Measurements from ENCODE around the gene FAM72D. TPM values are rescaled to one million over a fixed set of nuclear protein-coding genes. Genes with fewer than 3 reads are reported as not detected.
"Not testable (repeated sequence)": the region's sequence is repeated elsewhere in the genome, so short reads cannot be mapped to it uniquely, and the experiment has no call there.

FAM72D gene
- total RNA-seq, 2 experiments from 2014 or later, result not detected

- H3K36me3 Mint-ChIP-seq (ENCODE audit: low read depth); H3K27me3 ChIP-seq (ENCODE audit: control insufficient read depth in 1 of 2, insufficient read depth in 2 of 2, low read length in 2 of 2); H3K4me1 Mint-ChIP-seq (ENCODE audit: low read depth); H3K9me3 Mint-ChIP-seq; H3K9me3 ChIP-seq (ENCODE audit: control insufficient read depth in 1 of 2, insufficient read depth in 1 of 2, low read length in 2 of 2); ATAC-seq (ENCODE audit: poor library complexity); H3K27ac Mint-ChIP-seq; H3K27me3 Mint-ChIP-seq; H3K4me3 Mint-ChIP-seq; POLR2A ChIA-PET; CTCF ChIA-PET; H3K4me1 ChIP-seq (ENCODE audit: insufficient read depth, low read length); intact Hi-C loops (cut with DNase I, micrococcal nuclease); H3K4me3 ChIP-seq (ENCODE audit: low read length); H3K27ac ChIP-seq (ENCODE audit: low read depth in 1 of 2, low read length in 2 of 2); H3K36me3 ChIP-seq (ENCODE audit: insufficient read depth, low read length): not testable (repeated sequence)
- DNase-seq, result peak in 2 of 14 experiments; percentile 0 to 1
Observed at GRCh38 chr1:145128697-145129469, 33.1 kb downstream of the FAM72D start.

DNA sequence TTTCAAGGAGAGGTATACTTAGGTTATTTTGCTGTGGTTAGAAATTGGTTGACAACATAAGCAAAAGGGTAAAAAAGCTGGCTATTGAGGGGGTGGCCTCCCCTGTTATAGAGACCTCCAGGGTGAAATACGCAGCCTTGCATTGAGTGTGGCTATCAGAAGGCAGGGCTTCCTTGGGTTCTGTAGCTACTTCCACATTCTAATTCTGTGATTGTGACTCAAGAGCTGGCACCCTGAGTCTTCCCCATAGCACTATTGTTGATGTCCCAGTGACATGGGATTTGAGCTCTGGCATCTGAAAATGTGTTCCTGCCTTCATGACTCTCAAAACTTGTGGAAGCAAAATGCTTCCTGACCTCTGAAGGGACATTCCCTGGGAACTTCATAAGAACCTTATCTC lies 38.7 kb downstream of the FAM72D start:
- H3K27ac Mint-ChIP-seq; H3K4me3 ChIP-seq (ENCODE audit: low read length); ATAC-seq (ENCODE audit: poor library complexity); H3K9me3 ChIP-seq (ENCODE audit: control insufficient read depth in 1 of 2, insufficient read depth in 1 of 2, low read length in 2 of 2); CTCF ChIA-PET; H3K36me3 Mint-ChIP-seq (ENCODE audit: low read depth); intact Hi-C loops (cut with DNase I, micrococcal nuclease); H3K9me3 Mint-ChIP-seq; H3K4me1 ChIP-seq (ENCODE audit: insufficient read depth, low read length); H3K27ac ChIP-seq (ENCODE audit: low read depth in 1 of 2, low read length in 2 of 2); POLR2A ChIA-PET; H3K27me3 ChIP-seq (ENCODE audit: control insufficient read depth in 1 of 2, insufficient read depth in 2 of 2, low read length in 2 of 2); H3K4me3 Mint-ChIP-seq; H3K4me1 Mint-ChIP-seq (ENCODE audit: low read depth); H3K36me3 ChIP-seq (ENCODE audit: insufficient read depth, low read length); H3K27me3 Mint-ChIP-seq; DNase-seq: not testable (repeated sequence)

DNA sequence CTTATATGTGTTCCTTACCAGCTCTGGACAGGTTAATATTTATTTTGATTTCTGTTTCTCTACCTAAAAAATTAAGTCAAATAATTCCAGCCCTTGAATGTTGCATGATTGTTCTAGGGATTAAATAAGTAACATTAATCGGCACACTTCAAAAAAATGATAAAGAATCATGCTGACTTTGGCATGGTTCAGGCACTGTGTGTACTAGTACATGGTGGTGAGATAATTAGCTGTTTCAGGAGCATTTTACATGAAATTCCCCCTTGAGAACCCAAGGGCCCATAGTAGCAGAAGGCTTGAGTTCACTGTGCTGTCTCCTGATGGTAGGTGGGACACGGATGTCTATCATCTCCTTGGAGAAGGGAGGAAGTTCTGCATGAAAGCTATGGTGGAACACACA lies 44.8 kb downstream of the FAM72D start:
- ATAC-seq (ENCODE audit: poor library complexity); intact Hi-C loops (cut with DNase I, micrococcal nuclease); H3K27me3 ChIP-seq (ENCODE audit: control insufficient read depth in 1 of 2, insufficient read depth in 2 of 2, low read length in 2 of 2); DNase-seq; H3K27ac Mint-ChIP-seq; H3K4me1 Mint-ChIP-seq (ENCODE audit: low read depth); H3K4me1 ChIP-seq (ENCODE audit: insufficient read depth, low read length); H3K27me3 Mint-ChIP-seq; H3K36me3 ChIP-seq (ENCODE audit: insufficient read depth, low read length); H3K9me3 Mint-ChIP-seq; POLR2A ChIA-PET; H3K9me3 ChIP-seq (ENCODE audit: control insufficient read depth in 1 of 2, insufficient read depth in 1 of 2, low read length in 2 of 2); H3K27ac ChIP-seq (ENCODE audit: low read depth in 1 of 2, low read length in 2 of 2); H3K36me3 Mint-ChIP-seq (ENCODE audit: low read depth); H3K4me3 Mint-ChIP-seq; H3K4me3 ChIP-seq (ENCODE audit: low read length); CTCF ChIA-PET: not testable (repeated sequence)

- H3K36me3 Mint-ChIP-seq (ENCODE audit: low read depth); ATAC-seq (ENCODE audit: poor library complexity); H3K9me3 ChIP-seq (ENCODE audit: control insufficient read depth in 1 of 2, insufficient read depth in 1 of 2, low read length in 2 of 2); H3K4me1 ChIP-seq (ENCODE audit: insufficient read depth, low read length); H3K4me3 Mint-ChIP-seq; DNase-seq; H3K27ac Mint-ChIP-seq; H3K27me3 Mint-ChIP-seq; H3K27me3 ChIP-seq (ENCODE audit: control insufficient read depth in 1 of 2, insufficient read depth in 2 of 2, low read length in 2 of 2); CTCF ChIA-PET; H3K27ac ChIP-seq (ENCODE audit: low read depth in 1 of 2, low read length in 2 of 2); intact Hi-C loops (cut with DNase I, micrococcal nuclease); H3K9me3 Mint-ChIP-seq; H3K4me1 Mint-ChIP-seq (ENCODE audit: low read depth); H3K4me3 ChIP-seq (ENCODE audit: low read length); POLR2A ChIA-PET; H3K36me3 ChIP-seq (ENCODE audit: insufficient read depth, low read length): not testable (repeated sequence)
Observed at GRCh38 chr1:145144264-145144913, 48.6 kb downstream of the FAM72D start.

- H3K4me1 Mint-ChIP-seq (ENCODE audit: low read depth); POLR2A ChIA-PET; H3K4me3 Mint-ChIP-seq; H3K36me3 ChIP-seq (ENCODE audit: insufficient read depth, low read length); ATAC-seq (ENCODE audit: poor library complexity); H3K36me3 Mint-ChIP-seq (ENCODE audit: low read depth); H3K27ac Mint-ChIP-seq; H3K27me3 Mint-ChIP-seq; intact Hi-C loops (cut with DNase I, micrococcal nuclease); H3K4me1 ChIP-seq (ENCODE audit: insufficient read depth, low read length); H3K27me3 ChIP-seq (ENCODE audit: control insufficient read depth in 1 of 2, insufficient read depth in 2 of 2, low read length in 2 of 2); CTCF ChIA-PET; DNase-seq; H3K4me3 ChIP-seq (ENCODE audit: low read length); H3K27ac ChIP-seq (ENCODE audit: low read depth in 1 of 2, low read length in 2 of 2); H3K9me3 ChIP-seq (ENCODE audit: control insufficient read depth in 1 of 2, insufficient read depth in 1 of 2, low read length in 2 of 2); H3K9me3 Mint-ChIP-seq: not testable (repeated sequence)
Observed at GRCh38 chr1:145146308-145146707, 50.5 kb downstream of the FAM72D start.

DNA sequence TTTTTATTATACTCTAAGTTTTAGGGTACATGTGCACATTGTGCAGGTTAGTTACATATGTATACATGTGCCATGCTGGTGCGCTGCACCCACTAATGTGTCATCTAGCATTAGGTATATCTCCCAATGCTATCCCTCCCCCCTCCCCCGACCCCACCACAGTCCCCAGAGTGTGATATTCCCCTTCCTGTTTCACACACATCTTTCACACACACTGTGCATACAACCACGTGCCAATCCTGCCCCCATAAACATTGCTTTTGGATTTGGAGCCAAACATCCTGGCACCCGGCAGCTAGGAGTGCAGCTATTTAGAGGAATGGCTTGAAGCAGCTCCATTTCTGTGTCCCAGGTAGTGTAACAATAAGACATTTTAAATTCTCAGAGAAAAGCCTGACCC lies 51.4 kb downstream of the FAM72D start:
- DNase-seq; H3K27ac ChIP-seq (ENCODE audit: low read depth in 1 of 2, low read length in 2 of 2); H3K27me3 ChIP-seq (ENCODE audit: control insufficient read depth in 1 of 2, insufficient read depth in 2 of 2, low read length in 2 of 2); POLR2A ChIA-PET; H3K27me3 Mint-ChIP-seq; CTCF ChIA-PET; H3K36me3 Mint-ChIP-seq (ENCODE audit: low read depth); H3K9me3 Mint-ChIP-seq; H3K27ac Mint-ChIP-seq; H3K4me3 Mint-ChIP-seq; H3K4me3 ChIP-seq (ENCODE audit: low read length); intact Hi-C loops (cut with DNase I, micrococcal nuclease); H3K4me1 ChIP-seq (ENCODE audit: insufficient read depth, low read length); ATAC-seq (ENCODE audit: poor library complexity); H3K4me1 Mint-ChIP-seq (ENCODE audit: low read depth); H3K9me3 ChIP-seq (ENCODE audit: control insufficient read depth in 1 of 2, insufficient read depth in 1 of 2, low read length in 2 of 2); H3K36me3 ChIP-seq (ENCODE audit: insufficient read depth, low read length): not testable (repeated sequence)

DNA sequence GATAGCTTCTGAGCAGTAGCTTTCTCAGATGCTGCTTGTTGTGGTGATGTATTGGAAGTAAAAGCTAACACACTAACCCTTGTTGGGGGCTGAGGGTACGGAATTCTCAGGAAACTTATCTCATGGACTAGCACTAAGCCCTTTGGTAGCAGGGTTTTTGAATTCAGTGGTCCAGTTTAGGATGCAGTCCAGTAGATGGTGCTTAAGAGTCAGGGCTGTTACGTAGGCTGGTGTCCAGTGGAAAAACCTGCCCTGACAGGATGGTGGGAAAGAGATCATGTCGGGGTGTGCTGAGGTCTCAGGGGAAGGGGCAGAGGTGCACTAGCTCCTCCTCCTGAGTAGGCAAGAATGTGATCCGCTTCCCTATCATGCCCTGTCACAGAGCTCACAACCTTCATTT lies 59.6 kb downstream of the FAM72D start:
- H3K27me3 Mint-ChIP-seq; H3K4me3 ChIP-seq (ENCODE audit: low read length); POLR2A ChIA-PET; H3K27ac ChIP-seq (ENCODE audit: low read depth in 1 of 2, low read length in 2 of 2); H3K4me1 Mint-ChIP-seq (ENCODE audit: low read depth); ATAC-seq (ENCODE audit: poor library complexity); DNase-seq; H3K36me3 ChIP-seq (ENCODE audit: insufficient read depth, low read length); H3K27ac Mint-ChIP-seq; H3K9me3 ChIP-seq (ENCODE audit: control insufficient read depth in 1 of 2, insufficient read depth in 1 of 2, low read length in 2 of 2); H3K4me1 ChIP-seq (ENCODE audit: insufficient read depth, low read length); CTCF ChIA-PET; H3K36me3 Mint-ChIP-seq (ENCODE audit: low read depth); H3K27me3 ChIP-seq (ENCODE audit: control insufficient read depth in 1 of 2, insufficient read depth in 2 of 2, low read length in 2 of 2); H3K9me3 Mint-ChIP-seq; intact Hi-C loops (cut with DNase I, micrococcal nuclease); H3K4me3 Mint-ChIP-seq: not testable (repeated sequence)

Data from CD4-positive, alpha-beta T cell (primary cell).